HepG2 (cell line): Measurements from ENCODE around the gene TRAPPC12. TPM values are rescaled to one million over a fixed set of nuclear protein-coding genes. Genes with fewer than 3 reads are reported as not detected.

Source experiments
- BRD4 ChIP-seq: sonication (generic); formaldehyde crosslinking; IDR thresholded peaks from 2 replicates; pipeline ENCODE4 v1.4.0; 2020; ENCODE audit warnings: missing genetic modification reagents
- FOXA1 ChIP-seq, 2 experiments: fragments of 450-650 bp in 1 of 2; sonication (generic) in 1 of 2; formaldehyde crosslinking in 1 of 2; IDR thresholded peaks; 2 replicates each; pipeline versions ENCODE4 v1.4.0 to v1.6.1; 2016 to 2020; ENCODE audit warnings: missing genetic modification reagents in 1 of 2
- GATAD2A ChIP-seq: IDR thresholded peaks from 2 replicates; pipeline ENCODE4 v1.6.1; 2016
- HNRNPL ChIP-seq: fragments of 200-400 bp; formaldehyde crosslinking; IDR thresholded peaks from 2 replicates; pipeline ENCODE4 v1.6.1; 2017; ENCODE audit warnings: mild to moderate bottlenecking, low read depth, low read length
- IKZF1 ChIP-seq: fragments of 450-650 bp; IDR thresholded peaks from 2 replicates; pipeline ENCODE4 v1.7.1; 2016
- KDM4B ChIP-seq: sonication (generic); formaldehyde crosslinking; IDR thresholded peaks from 2 replicates; pipeline ENCODE4 v1.4.0; 2020; ENCODE audit warnings: missing genetic modification reagents
- RBM22 ChIP-seq: fragments of 200-400 bp; formaldehyde crosslinking; optimal IDR thresholded peaks from 2 replicates; pipeline ENCODE3; 2017; ENCODE audit warnings: mild to moderate bottlenecking, low read length, moderate library complexity
- SIN3B ChIP-seq: fragments of 150-350 bp; IDR thresholded peaks from 2 replicates; pipeline ENCODE4 v1.6.1; 2014; ENCODE audit warnings: low read length
- TEAD2 ChIP-seq: sonication (generic); formaldehyde crosslinking; IDR thresholded peaks from 2 replicates; pipeline ENCODE4 v1.9.0; 2021; ENCODE audit warnings: missing genetic modification reagents
- XBP1 ChIP-seq: sonication (generic); formaldehyde crosslinking; IDR thresholded peaks from 2 replicates; pipeline ENCODE4 v1.5.0; 2020; ENCODE audit warnings: missing genetic modification reagents
- YEATS4 ChIP-seq: sonication (generic); formaldehyde crosslinking; IDR thresholded peaks from 2 replicates; pipeline ENCODE4 v1.4.0; 2020; ENCODE audit warnings: missing genetic modification reagents, borderline replicate concordance
- ZBTB21 ChIP-seq: sonication (generic); formaldehyde crosslinking; IDR thresholded peaks from 2 replicates; pipeline ENCODE4 v1.4.0; 2020; ENCODE audit warnings: missing genetic modification reagents
- ZFX ChIP-seq: sonication (generic); formaldehyde crosslinking; IDR thresholded peaks from 2 replicates; pipeline ENCODE4 v1.4.0; 2020; ENCODE audit warnings: mild to moderate bottlenecking, low read depth, missing genetic modification reagents, moderate library complexity
- ZNF333 ChIP-seq: sonication (generic); formaldehyde crosslinking; IDR thresholded peaks from 2 replicates; pipeline ENCODE4 v1.4.0; 2020; ENCODE audit warnings: mild to moderate bottlenecking, missing genetic modification reagents, borderline replicate concordance
- ZNF34 ChIP-seq: sonication (generic); formaldehyde crosslinking; IDR thresholded peaks from 2 replicates; pipeline ENCODE4 v1.4.0; 2020; ENCODE audit warnings: mild to moderate bottlenecking, missing genetic modification reagents, borderline replicate concordance
- ZNF382 ChIP-seq: sonication (generic); formaldehyde crosslinking; IDR thresholded peaks from 2 replicates; pipeline ENCODE4 v1.5.0; 2020; ENCODE audit warnings: missing genetic modification reagents, mild to moderate bottlenecking, borderline replicate concordance
- ZNF496 ChIP-seq: sonication (generic); formaldehyde crosslinking; IDR thresholded peaks from 2 replicates; pipeline ENCODE4 v1.8.1; 2023; ENCODE audit warnings: mild to moderate bottlenecking, moderate library complexity, missing genetic modification reagents; ENCODE audit not compliant: insufficient replicate concordance
- ZNF530 ChIP-seq: sonication (generic); formaldehyde crosslinking; IDR thresholded peaks from 2 replicates; pipeline ENCODE4 v1.5.0; 2020; ENCODE audit warnings: low read depth, mild to moderate bottlenecking, missing genetic modification reagents
- ZNF660 ChIP-seq: sonication (generic); formaldehyde crosslinking; IDR thresholded peaks from 2 replicates; pipeline ENCODE4 v1.5.1; 2020; ENCODE audit warnings: mild to moderate bottlenecking, low read depth, missing genetic modification reagents, borderline replicate concordance
- ZNF709 ChIP-seq: sonication (generic); formaldehyde crosslinking; IDR thresholded peaks from 2 replicates; pipeline ENCODE4 v1.5.0; 2020; ENCODE audit warnings: mild to moderate bottlenecking, missing genetic modification reagents
- ZNF749 ChIP-seq: sonication (generic); formaldehyde crosslinking; IDR thresholded peaks from 2 replicates; pipeline ENCODE4 v1.8.0; 2022; ENCODE audit warnings: mild to moderate bottlenecking, missing genetic modification reagents, moderate library complexity, borderline replicate concordance
- polyA plus RNA-seq, 8 experiments: library from polyadenylated mRNA; depleted of rRNA in 3 of 8; stranded (reverse) in 7 of 8; unstranded in 1 of 8; fragments of >200 nt; fragmentation: Illumina TruSeq in 4 of 8; extraction: Trizol in 4 of 8; gene quantifications; 2 replicates each; pipeline versions ENCODE4 v1.2.1 to v1.2.3, GENCODE V29; 2011 to 2016; ENCODE audit warnings: low read depth in 4 of 8, missing spikeins in 1 of 8, mixed read lengths in 1 of 8; ENCODE audit not compliant: insufficient read depth in 1 of 8
- total RNA-seq, 5 experiments: library from RNA; depleted of rRNA; stranded (reverse); fragments of >200 nt; fragmentation: Illumina TruSeq; extraction: Trizol; gene quantifications; 2 replicates each; pipeline ENCODE4 v1.2.3, GENCODE V29; 2016; ENCODE audit warnings: low read depth in 1 of 5
- TF ChIP-seq, protein P1 (sequence below): sonication (generic); formaldehyde crosslinking; IDR thresholded peaks from 2 replicates; pipeline ENCODE4 v1.4.0; 2020; ENCODE audit warnings: missing genetic modification reagents
- TF ChIP-seq, protein P2 (sequence below): sonication (generic); formaldehyde crosslinking; IDR thresholded peaks from 2 replicates; pipeline ENCODE4 v1.8.1; 2023; ENCODE audit warnings: mild to moderate bottlenecking, missing genetic modification reagents
- TF ChIP-seq, protein P3 (sequence below): sonication (generic); formaldehyde crosslinking; IDR thresholded peaks from 2 replicates; pipeline ENCODE4 v1.8.0; 2022; ENCODE audit warnings: missing genetic modification reagents, mild to moderate bottlenecking, inconsistent platforms, borderline replicate concordance
- TF ChIP-seq, protein P4 (sequence below): sonication (generic); formaldehyde crosslinking; IDR thresholded peaks from 2 replicates; pipeline ENCODE4 v1.5.1; 2020; ENCODE audit warnings: mild to moderate bottlenecking, missing genetic modification reagents, borderline replicate concordance

TRAPPC12 gene
- total and polyA plus RNA-seq, 2 of the 13 experiments (the other 11 are each of a cell fraction or from before 2014, with no cell fraction given): 46.4 to 97.7 TPM

- TF ChIP-seq, protein P1, sequence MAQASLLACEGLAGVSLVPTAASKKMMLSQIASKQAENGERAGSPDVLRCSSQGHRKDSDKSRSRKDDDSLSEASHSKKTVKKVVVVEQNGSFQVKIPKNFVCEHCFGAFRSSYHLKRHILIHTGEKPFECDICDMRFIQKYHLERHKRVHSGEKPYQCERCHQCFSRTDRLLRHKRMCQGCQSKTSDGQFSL: no peak
- TF ChIP-seq FOXA1 (IDR thresholded peaks at IDR 0.05) (no peak), FOXA1 (CRISPR knock-in tag; IDR thresholded peaks at IDR 0.05) (0 out of 2 replicates have a peak, but pooled peaks have one; percentile 3), ZNF709 (no peak), ZNF660 (peak; percentile 58; the same call in 1 of the 2 replicates), IKZF1 (no peak), HNRNPL (0 out of 2 replicates have a peak, but pooled peaks have one; percentile 55), BRD4 (peak; percentile 93), ZBTB21 (CRISPR knock-in tag) (peak; percentile 59; the same call in 1 of the 2 replicates), GATAD2A (peak; percentile 62; the same call in 1 of the 2 replicates), TEAD2 (CRISPR knock-in tag) (no peak), ZNF496 (CRISPR knock-in tag) (no peak), XBP1 (peak; percentile 23; the same call in 1 of the 2 replicates), SIN3B (peak; percentile 80), ZNF530 (CRISPR knock-in tag) (no peak), ZNF382 (no peak), ZNF333 (CRISPR knock-in tag) (peak; percentile 57; the same call in 1 of the 2 replicates), KDM4B (CRISPR knock-in tag) (no peak; the same call in 1 of the 2 replicates), ZNF34 (CRISPR knock-in tag) (peak; percentile 97; the same call in 1 of the 2 replicates), ZNF749 (CRISPR knock-in tag) (peak; percentile 68; the same call in 1 of the 2 replicates), RBM22 (peak; percentile 89), ZFX (CRISPR knock-in tag) (peak; percentile 97), YEATS4 (CRISPR knock-in tag) (no peak; the same call in 1 of the 2 replicates)
- TF ChIP-seq, protein P2, sequence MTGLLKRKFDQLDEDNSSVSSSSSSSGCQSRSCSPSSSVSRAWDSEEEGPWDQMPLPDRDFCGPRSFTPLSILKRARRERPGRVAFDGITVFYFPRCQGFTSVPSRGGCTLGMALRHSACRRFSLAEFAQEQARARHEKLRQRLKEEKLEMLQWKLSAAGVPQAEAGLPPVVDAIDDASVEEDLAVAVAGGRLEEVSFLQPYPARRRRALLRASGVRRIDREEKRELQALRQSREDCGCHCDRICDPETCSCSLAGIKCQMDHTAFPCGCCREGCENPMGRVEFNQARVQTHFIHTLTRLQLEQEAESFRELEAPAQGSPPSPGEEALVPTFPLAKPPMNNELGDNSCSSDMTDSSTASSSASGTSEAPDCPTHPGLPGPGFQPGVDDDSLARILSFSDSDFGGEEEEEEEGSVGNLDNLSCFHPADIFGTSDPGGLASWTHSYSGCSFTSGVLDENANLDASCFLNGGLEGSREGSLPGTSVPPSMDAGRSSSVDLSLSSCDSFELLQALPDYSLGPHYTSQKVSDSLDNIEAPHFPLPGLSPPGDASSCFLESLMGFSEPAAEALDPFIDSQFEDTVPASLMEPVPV: peak; percentile 95
- TF ChIP-seq, protein P3, sequence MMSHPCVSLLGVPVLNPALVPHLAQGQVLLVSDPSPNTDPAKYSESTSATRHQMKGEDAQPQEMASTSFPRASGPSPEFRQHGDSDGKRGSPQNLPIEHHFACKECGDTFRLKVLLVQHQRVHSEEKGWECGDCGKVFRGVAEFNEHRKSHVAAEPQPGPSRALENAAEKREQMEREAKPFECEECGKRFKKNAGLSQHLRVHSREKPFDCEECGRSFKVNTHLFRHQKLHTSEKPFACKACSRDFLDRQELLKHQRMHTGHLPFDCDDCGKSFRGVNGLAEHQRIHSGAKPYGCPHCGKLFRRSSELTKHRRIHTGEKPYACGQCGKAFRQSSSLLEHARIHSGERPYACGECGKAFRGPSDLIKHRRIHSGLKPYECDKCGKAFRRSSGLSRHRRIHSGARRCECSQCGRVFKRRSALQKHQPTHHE (CRISPR knock-in tag): peak; percentile 77; the same call in 1 of the 2 replicates
- TF ChIP-seq, protein P4, sequence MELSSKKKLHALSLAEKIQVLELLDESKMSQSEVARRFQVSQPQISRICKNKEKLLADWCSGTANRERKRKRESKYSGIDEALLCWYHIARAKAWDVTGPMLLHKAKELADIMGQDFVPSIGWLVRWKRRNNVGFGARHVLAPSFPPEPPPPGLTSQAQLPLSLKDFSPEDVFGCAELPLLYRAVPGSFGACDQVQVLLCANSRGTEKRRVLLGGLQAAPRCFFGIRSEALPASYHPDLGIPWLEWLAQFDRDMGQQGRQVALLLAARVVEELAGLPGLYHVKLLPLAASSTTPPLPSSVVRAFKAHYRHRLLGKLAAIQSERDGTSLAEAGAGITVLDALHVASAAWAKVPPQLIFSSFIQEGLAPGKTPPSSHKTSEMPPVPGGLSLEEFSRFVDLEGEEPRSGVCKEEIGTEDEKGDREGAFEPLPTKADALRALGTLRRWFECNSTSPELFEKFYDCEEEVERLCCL (CRISPR knock-in tag): peak; percentile 92; the same call in 1 of the 2 replicates
These were observed 1.7 kb upstream of the TRAPPC12 start, which contains the start of gene EIPR1 (continued) for GRCh38 chr2:3377612-3378432.
